Suprapubic skin (tissue), 4 donors: Measurements from ENCODE around the gene TNFRSF19. TPM values are rescaled to one million over a fixed set of nuclear protein-coding genes. Genes with fewer than 3 reads are reported as not detected.

Experiments
- DNase-seq, 2 donors: peaks; one replicate each; pipeline ENCODE4 v3.0.0-alpha.2; 2019; ENCODE audit warnings: low spot score in 2 of 2
- H3K27ac ChIP-seq: fragments of 200-600 bp; sonication (generic); one replicate; pipeline ENCODE4 v1.5.1; 2019
- H3K27me3 ChIP-seq: fragments of 200-600 bp; sonication (generic); one replicate; pipeline ENCODE4 v1.5.1; 2019
- H3K36me3 ChIP-seq: fragments of 200-600 bp; sonication (generic); one replicate; pipeline ENCODE4 v1.5.1; 2019
- H3K4me1 ChIP-seq: fragments of 200-600 bp; sonication (generic); one replicate; pipeline ENCODE4 v1.5.1; 2019
- H3K4me3 ChIP-seq: fragments of 200-600 bp; sonication (generic); one replicate; pipeline ENCODE4 v1.5.1; 2019; ENCODE audit warnings: mild to moderate bottlenecking
- H3K9me3 ChIP-seq: fragments of 200-600 bp; sonication (generic); one replicate; pipeline ENCODE4 v1.5.1; 2019
- EP300 ChIP-seq: sonication (generic); formaldehyde crosslinking; IDR thresholded peaks from one replicate; pipeline ENCODE4 v1.6.1; 2017; ENCODE audit warnings: antibody characterized with exemption
- POLR2A ChIP-seq, 2 donors: fragments of 450-650 bp; IDR thresholded peaks; one replicate each; pipeline ENCODE4 v1.6.1; 2017; ENCODE audit warnings: antibody characterized with exemption in 2 of 2, mild to moderate bottlenecking in 2 of 2, moderate library complexity in 2 of 2
- POLR2AphosphoS5 ChIP-seq, 3 donors: sonication (generic); formaldehyde crosslinking; IDR thresholded peaks; one replicate each; pipeline ENCODE4 v1.6.1; 2017; ENCODE audit warnings: antibody characterized with exemption in 3 of 3
- WGBS: methylation state at CpG from one replicate; pipeline ENCODE4 v1.1.5; 2018; 5-methylcytosine and 5-hydroxymethylcytosine counted together
- total RNA-seq, 4 donors: library from RNA; depleted of rRNA; stranded (reverse); fragments of >200 nt; gene quantifications; one replicate each; pipeline ENCODE4 v1.1.0, GENCODE V29; 2016
- TF ChIP-seq, protein P1 (sequence below), 2 donors: fragments of 200-600 bp in 1 of 2; fragments of 450-650 bp in 1 of 2; sonication (generic) in 1 of 2; IDR thresholded peaks; one replicate each; pipeline ENCODE4 v1.5.1; 2016 to 2019; ENCODE audit warnings: antibody characterized with exemption in 2 of 2, mild to moderate bottlenecking in 1 of 2, moderate library complexity in 1 of 2

The TNFRSF19 gene
- total RNA-seq, 4 donors from 2014 or later = 74.6 to 100 (median 78.5) TPM

DNA sequence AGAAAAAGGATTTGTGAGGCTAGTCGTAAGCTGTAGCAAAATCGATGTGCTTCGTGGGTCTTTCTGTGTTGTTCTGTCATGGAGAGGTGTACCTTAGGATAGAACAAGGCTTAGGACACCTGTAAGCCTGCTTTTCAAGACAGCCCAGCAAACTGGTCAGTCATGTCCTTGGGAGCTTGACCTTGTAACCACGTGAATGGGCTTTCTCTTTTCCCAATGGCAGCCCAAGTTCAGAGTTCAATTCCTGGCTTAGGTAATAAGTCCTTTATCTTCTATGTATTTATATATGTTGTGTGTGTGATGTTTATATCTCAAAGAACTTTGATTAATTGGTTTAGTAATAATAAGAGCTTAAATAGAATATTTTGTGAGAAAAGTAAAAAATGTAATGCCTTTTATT lies 112.9 kb downstream of the TNFRSF19 start:
- H3K9me3 ChIP-seq = no peaks in the 10 kb centered on the region
- TF ChIP-seq POLR2A (IDR thresholded peaks at IDR 0.05) = no peak
- TF ChIP-seq, protein P1, sequence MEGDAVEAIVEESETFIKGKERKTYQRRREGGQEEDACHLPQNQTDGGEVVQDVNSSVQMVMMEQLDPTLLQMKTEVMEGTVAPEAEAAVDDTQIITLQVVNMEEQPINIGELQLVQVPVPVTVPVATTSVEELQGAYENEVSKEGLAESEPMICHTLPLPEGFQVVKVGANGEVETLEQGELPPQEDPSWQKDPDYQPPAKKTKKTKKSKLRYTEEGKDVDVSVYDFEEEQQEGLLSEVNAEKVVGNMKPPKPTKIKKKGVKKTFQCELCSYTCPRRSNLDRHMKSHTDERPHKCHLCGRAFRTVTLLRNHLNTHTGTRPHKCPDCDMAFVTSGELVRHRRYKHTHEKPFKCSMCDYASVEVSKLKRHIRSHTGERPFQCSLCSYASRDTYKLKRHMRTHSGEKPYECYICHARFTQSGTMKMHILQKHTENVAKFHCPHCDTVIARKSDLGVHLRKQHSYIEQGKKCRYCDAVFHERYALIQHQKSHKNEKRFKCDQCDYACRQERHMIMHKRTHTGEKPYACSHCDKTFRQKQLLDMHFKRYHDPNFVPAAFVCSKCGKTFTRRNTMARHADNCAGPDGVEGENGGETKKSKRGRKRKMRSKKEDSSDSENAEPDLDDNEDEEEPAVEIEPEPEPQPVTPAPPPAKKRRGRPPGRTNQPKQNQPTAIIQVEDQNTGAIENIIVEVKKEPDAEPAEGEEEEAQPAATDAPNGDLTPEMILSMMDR (IDR thresholded peaks at IDR 0.05) = no peak
- TF ChIP-seq POLR2AphosphoS5 (IDR thresholded peaks at IDR 0.05) = no peak
- no peak for TF ChIP-seq EP300
- no peaks in the 10 kb centered on the region for H3K4me1 ChIP-seq
- no peaks in the 10 kb centered on the region for H3K36me3 ChIP-seq
- H3K27ac ChIP-seq = no peak overlapping the region
- H3K4me3 ChIP-seq = no peak overlapping the region
- 78% methylated on average over 4 of the region's 4 CpGs for WGBS
- H3K27me3 ChIP-seq = no peaks in the 10 kb centered on the region
- no peak for DNase-seq

DNA sequence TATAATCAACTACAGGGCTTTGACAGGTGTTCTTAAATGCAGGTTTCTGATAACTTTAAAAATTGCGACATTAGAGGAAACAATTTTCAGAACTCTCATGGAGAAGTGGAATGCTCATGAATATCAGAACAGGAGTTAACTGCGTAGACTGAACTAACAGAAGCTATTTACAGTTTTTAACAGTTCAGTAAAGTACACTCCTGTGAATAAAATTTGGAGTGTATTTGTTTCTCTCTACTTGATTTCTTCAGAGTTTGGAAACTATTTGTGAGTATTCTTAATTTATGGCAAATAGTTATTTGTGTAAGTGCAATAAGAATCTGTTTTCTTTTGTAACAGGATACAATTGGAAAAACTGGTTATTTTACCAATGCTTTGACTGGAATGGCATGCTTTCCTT lies 114.4 kb downstream of the TNFRSF19 start:
- Histone ChIP-seq H3K36me3 (no peaks in the 10 kb centered on the region), H3K27ac (no peak overlapping the region), H3K4me1 (no peaks in the 10 kb centered on the region), H3K27me3 (no peaks in the 10 kb centered on the region), H3K9me3 (no peaks in the 10 kb centered on the region), H3K4me3 (no peak overlapping the region)
- TF ChIP-seq EP300 (no peak), POLR2A (IDR thresholded peaks at IDR 0.05) (no peak), POLR2AphosphoS5 (IDR thresholded peaks at IDR 0.05) (no peak)
- TF ChIP-seq, protein P1 (IDR thresholded peaks at IDR 0.05) = no peak
- WGBS = 97% methylated on average over 2 of the region's 2 CpGs
- DNase-seq = no peak

DNA sequence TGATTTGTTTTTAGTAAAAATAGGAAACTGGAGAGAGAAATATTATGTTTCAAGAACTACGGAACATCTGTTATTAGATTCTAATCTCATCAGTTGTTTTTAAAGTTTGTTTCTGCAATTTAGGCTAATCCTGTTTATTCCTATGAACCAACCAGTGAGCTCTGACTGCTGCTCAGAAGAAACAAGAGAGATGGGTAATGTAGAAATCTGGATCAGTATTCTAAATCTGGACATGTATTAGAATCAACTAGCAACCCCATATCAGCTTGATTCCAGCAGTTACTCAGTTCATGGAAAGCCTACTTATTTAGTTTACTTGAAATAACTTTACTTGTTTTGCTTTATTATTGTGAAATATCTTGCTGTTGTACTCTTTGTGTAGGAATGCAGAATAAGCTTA lies 115.2 kb downstream of the TNFRSF19 start:
- 93% methylated on average over 1 of the region's 1 CpG for WGBS
- no peak overlapping the region for H3K27ac ChIP-seq
- no peaks in the 10 kb centered on the region for H3K27me3 ChIP-seq
- DNase-seq = no peak
- no peaks in the 10 kb centered on the region for H3K9me3 ChIP-seq
- H3K36me3 ChIP-seq = no peaks in the 10 kb centered on the region
- TF ChIP-seq POLR2A (IDR thresholded peaks at IDR 0.05) = no peak
- TF ChIP-seq EP300 = no peak
- TF ChIP-seq, protein P1 (IDR thresholded peaks at IDR 0.05) = no peak
- no peak for TF ChIP-seq POLR2AphosphoS5 (IDR thresholded peaks at IDR 0.05)
- no peak overlapping the region for H3K4me3 ChIP-seq
- no peaks in the 10 kb centered on the region for H3K4me1 ChIP-seq

DNA sequence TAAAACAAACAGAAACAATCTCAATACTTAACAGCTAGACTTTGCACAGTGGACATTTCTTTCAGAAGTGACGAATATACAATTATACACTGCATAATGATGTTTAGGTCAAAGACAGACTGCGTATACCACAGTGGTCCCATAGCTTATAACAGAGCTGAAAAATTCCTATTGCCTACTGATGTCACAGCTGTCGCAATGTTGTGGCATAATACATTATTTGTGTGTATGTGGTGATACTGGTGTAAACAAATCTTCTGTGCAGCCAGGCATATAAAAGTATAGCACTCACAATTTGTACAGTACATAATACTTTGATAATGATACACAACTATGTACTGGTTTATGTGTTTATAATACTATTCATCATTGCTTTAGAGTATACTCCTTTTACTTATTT lies 116.7 kb downstream of the TNFRSF19 start:
- WGBS = 95% methylated on average over 3 of the region's 3 CpGs
- no peak for TF ChIP-seq POLR2AphosphoS5 (IDR thresholded peaks at IDR 0.05)
- TF ChIP-seq POLR2A (IDR thresholded peaks at IDR 0.05) = no peak
- TF ChIP-seq EP300 = no peak
- TF ChIP-seq, protein P1 (IDR thresholded peaks at IDR 0.05) = no peak
- Histone ChIP-seq H3K36me3 (no peaks in the 10 kb centered on the region), H3K9me3 (no peaks in the 10 kb centered on the region), H3K27ac (no peak overlapping the region), H3K27me3 (no peaks in the 10 kb centered on the region), H3K4me3 (no peak overlapping the region), H3K4me1 (no peaks in the 10 kb centered on the region)
- no peak for DNase-seq

DNA sequence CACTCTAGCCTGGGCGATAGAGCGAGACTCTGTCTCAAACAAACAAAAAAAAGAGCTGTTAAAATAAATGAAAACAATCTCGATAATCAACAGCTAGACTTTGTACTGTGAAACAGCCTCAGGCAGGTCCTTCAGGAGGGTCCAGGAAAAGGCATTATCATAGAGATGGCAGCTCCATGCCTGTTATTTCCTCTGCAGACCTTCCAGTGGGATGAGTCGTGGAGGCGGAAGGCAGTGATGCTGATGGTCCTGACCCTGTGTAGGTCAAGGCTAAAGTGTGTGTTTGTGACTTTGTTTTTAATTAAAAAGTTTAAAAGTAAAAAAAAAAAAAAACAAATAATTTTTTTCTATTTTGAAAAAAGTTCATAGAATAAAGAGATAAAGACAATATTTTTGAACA lies 117.4 kb downstream of the TNFRSF19 start:
- DNase-seq = no peak
- no peaks in the 10 kb centered on the region for H3K4me1 ChIP-seq
- TF ChIP-seq POLR2A (IDR thresholded peaks at IDR 0.05) (no peak), POLR2AphosphoS5 (IDR thresholded peaks at IDR 0.05) (no peak), EP300 (no peak)
- TF ChIP-seq, protein P1 (IDR thresholded peaks at IDR 0.05) = no peak
- no peak overlapping the region for H3K4me3 ChIP-seq
- H3K27ac ChIP-seq = no peak overlapping the region
- H3K9me3 ChIP-seq = no peaks in the 10 kb centered on the region
- WGBS = 91% methylated on average over 5 of the region's 5 CpGs
- no peaks in the 10 kb centered on the region for H3K36me3 ChIP-seq
- no peaks in the 10 kb centered on the region for H3K27me3 ChIP-seq
